K562 (cell line): ENCODE results near the gene SDHAF4. TPM values are rescaled to one million over a fixed set of nuclear protein-coding genes. Genes with fewer than 3 reads are reported as not detected.

Experiments
- ATAC-seq: fragments of 200-7000 bp; cut with Tn5 transposase; 3 replicates; pipeline ENCODE4 v1.9.1; 2020; ENCODE audit warnings: moderate library complexity
- BruUV-seq: library from RNA; stranded (reverse); fragments of 400-500 nt; replicated peaks from 2 replicates; lab custom pipeline; 2021; lab: Mats Ljungman, UMichigan
- CTCF ChIA-PET: fragments of 300-600 bp; formaldehyde crosslinking; extraction: SDS; loops from one replicate; lab custom pipeline; 2021; ENCODE audit warnings: low intra/inter-chr PET ratio; lab: Yijun Ruan, JAX
- POLR2A ChIA-PET: fragments of 300-600, 350-650 bp; sonication (Branson Sonifier 250); formaldehyde crosslinking; extraction: SDS; loops from one replicate; lab custom pipeline; 2021; ENCODE audit warnings: antibody characterized with exemption, inconsistent platforms; lab: Yijun Ruan, JAX
- DNase-seq, 4 experiments: peaks; one replicate each; pipeline versions ENCODE4 v3.0.0 to v3.0.0-alpha.2; 2011 to 2018; ENCODE audit warnings: low spot score in 3 of 4, mixed read lengths in 3 of 4; ENCODE audit errors: extremely low read depth in 1 of 4
- FAIRE-seq: peaks from 2 replicates; lab custom pipeline; 2011; peaks lifted over from hg19 to GRCh38; lab: Jason Lieb, UNC
- H2AFZ ChIP-seq: 2 replicates; pipeline ENCODE4 v1.6.0; 2011; ENCODE audit warnings: low read depth, low read length, control low read depth, inconsistent platforms
- H3K27ac ChIP-seq: fragments of 200-600 bp; 3 replicates; pipeline ENCODE4 v1.8.0; 2011; ENCODE audit warnings: low read depth, mild to moderate bottlenecking, control low read depth, inconsistent platforms, low read length, moderate library complexity, mixed read lengths; ENCODE audit errors: extremely low read depth
- H3K27me3 ChIP-seq, 2 experiments: fragments of 300-600 bp in 1 of 2; 2 replicates in 1 of 2; 3 replicates in 1 of 2; pipeline versions ENCODE4 v1.6.0 to v1.8.0; 2011; ENCODE audit warnings: inconsistent platforms in 2 of 2, low read length in 2 of 2, mild to moderate bottlenecking in 1 of 2, mixed read lengths in 1 of 2, moderate library complexity in 1 of 2; ENCODE audit not compliant: control insufficient read depth in 2 of 2, insufficient read depth in 2 of 2
- H3K36me3 ChIP-seq: fragments of 300-600 bp; 3 replicates; pipeline ENCODE4 v1.8.0; 2011; ENCODE audit warnings: mild to moderate bottlenecking, low read length, inconsistent platforms; ENCODE audit not compliant: control insufficient read depth, insufficient read depth
- H3K4me1 ChIP-seq, 2 experiments: fragments of 200-600 bp in 1 of 2; replicated peaks in 1 of 2; 2 replicates in 1 of 2; 3 replicates in 1 of 2; pipeline versions ENCODE4 v1.5.1 to v1.8.0; 2011; ENCODE audit warnings: inconsistent platforms in 2 of 2, low read length in 2 of 2, mild to moderate bottlenecking in 1 of 2, mixed read lengths in 1 of 2, moderate library complexity in 1 of 2; ENCODE audit not compliant: control insufficient read depth in 2 of 2, insufficient read depth in 2 of 2
- H3K4me2 ChIP-seq: 2 replicates; pipeline ENCODE4 v1.6.1; 2011; ENCODE audit warnings: low read length, control low read depth, inconsistent platforms, mixed read lengths; ENCODE audit not compliant: insufficient read depth
- H3K4me3 ChIP-seq: fragments of 200-600 bp; sonication (generic), shearing (Covaris generic); 2 replicates; pipeline ENCODE4 v1.5.1; 2016; ENCODE audit warnings: control low read depth, inconsistent platforms
- H3K79me2 ChIP-seq: fragments of 200-600 bp; 3 replicates; pipeline ENCODE4 v1.8.0; 2011; ENCODE audit warnings: low read length, inconsistent platforms; ENCODE audit not compliant: control insufficient read depth, insufficient read depth
- H3K9ac ChIP-seq, 2 experiments: 2 replicates each; pipeline versions ENCODE4 v1.6.0 to v1.6.1; 2011; ENCODE audit warnings: low read depth in 2 of 2, low read length in 2 of 2, control low read depth in 1 of 2, inconsistent platforms in 1 of 2, mild to moderate bottlenecking in 1 of 2, mixed read lengths in 1 of 2; ENCODE audit not compliant: insufficient read depth in 1 of 2
- H3K9me1 ChIP-seq: one replicate; pipeline ENCODE4 v1.6.0; 2011; ENCODE audit warnings: inconsistent platforms, mild to moderate bottlenecking, low read length, moderate library complexity; ENCODE audit not compliant: control insufficient read depth, insufficient read depth
- H3K9me3 ChIP-seq: replicated peaks from 2 replicates; pipeline ENCODE4 v1.5.1; 2011; ENCODE audit warnings: low read depth, low read length, inconsistent platforms; ENCODE audit not compliant: control insufficient read depth, insufficient read depth
- H4K20me1 ChIP-seq: replicated peaks from 2 replicates; pipeline ENCODE4 v1.6.1; 2011; ENCODE audit warnings: low read length, inconsistent platforms, mixed read lengths; ENCODE audit not compliant: control insufficient read depth, insufficient read depth
- BRCA1 ChIP-seq, 2 experiments: fragments of 450-650 bp in 1 of 2; sonication (generic) in 1 of 2; formaldehyde crosslinking in 1 of 2; IDR thresholded peaks; 2 replicates each; pipeline versions ENCODE4 v1.5.0 to v1.6.1; 2017 to 2020; ENCODE audit warnings: mild to moderate bottlenecking in 1 of 2, missing genetic modification reagents in 1 of 2
- CBFA2T3 ChIP-seq: fragments of 450-650 bp; IDR thresholded peaks from 2 replicates; pipeline ENCODE4 v1.6.1; 2017
- CC2D1A ChIP-seq: fragments of 450-650 bp; IDR thresholded peaks from 2 replicates; pipeline ENCODE4 v1.6.1; 2017; ENCODE audit warnings: mild to moderate bottlenecking
- CREBBP ChIP-seq: IDR thresholded peaks from one replicate; pipeline ENCODE4 v1.6.1; 2012; ENCODE audit warnings: low read depth, mild to moderate bottlenecking, control low read depth, inconsistent platforms, low read length
- FOXP4 ChIP-seq: sonication (generic); formaldehyde crosslinking; IDR thresholded peaks from 2 replicates; pipeline ENCODE4 v1.8.0; 2022; ENCODE audit warnings: mild to moderate bottlenecking, missing genetic modification reagents, borderline replicate concordance
- GATAD2A ChIP-seq: fragments of 450-650 bp; IDR thresholded peaks from 2 replicates; pipeline ENCODE4 v1.6.1; 2017
- HLTF ChIP-seq: fragments of 450-650 bp; IDR thresholded peaks from 2 replicates; pipeline ENCODE4 v1.6.1; 2016
- KLF1 ChIP-seq: fragments of 450-650 bp; IDR thresholded peaks from 2 replicates; pipeline ENCODE4 v1.6.1; 2016; ENCODE audit warnings: missing genetic modification characterization, missing compliant biosample characterization
- MTF1 ChIP-seq: fragments of 250-450 bp; sonication (Bioruptor Pico); IDR thresholded peaks from 2 replicates; pipeline ENCODE4 v1.9.0; 2021; ENCODE audit warnings: moderate library complexity, mild to moderate bottlenecking, inconsistent platforms, borderline replicate concordance
- MYC ChIP-seq, 2 experiments: fragments of 250-450 bp in 1 of 2; sonication (Bioruptor Pico) in 1 of 2; IDR thresholded peaks; 2 replicates each; pipeline versions ENCODE4 v1.5.1 to v1.6.1; 2012 to 2021; ENCODE audit warnings: low read depth in 2 of 2, borderline replicate concordance in 1 of 2, improper control_type of control experiment in 1 of 2, low read length in 1 of 2, mild to moderate bottlenecking in 1 of 2, moderate library complexity in 1 of 2
- NELFE ChIP-seq: IDR thresholded peaks from 2 replicates; pipeline ENCODE4 v1.6.1; 2011; ENCODE audit warnings: mild to moderate bottlenecking; ENCODE audit not compliant: insufficient read depth, insufficient read length
- POLR2H ChIP-seq: IDR thresholded peaks from 2 replicates; pipeline ENCODE4 v1.6.1; 2016; ENCODE audit warnings: missing genetic modification characterization, low read depth, mild to moderate bottlenecking, control low read depth, missing compliant biosample characterization, moderate library complexity
- PRPF4 ChIP-seq: fragments of 200-400 bp; formaldehyde crosslinking; IDR thresholded peaks from one replicate; pipeline ENCODE4 v1.6.1; 2017; ENCODE audit warnings: low read length, low read depth, mild to moderate bottlenecking; ENCODE audit not compliant: insufficient read depth, poor library complexity, severe bottlenecking
- TAL1 ChIP-seq: fragments of 450-650 bp; IDR thresholded peaks from 2 replicates; pipeline ENCODE4 v1.6.1; 2016; ENCODE audit warnings: mild to moderate bottlenecking
- TBL1XR1 ChIP-seq, 2 experiments: IDR thresholded peaks; 2 replicates each; pipeline ENCODE4 v1.6.1; 2012; ENCODE audit warnings: improper control_type of control experiment in 2 of 2, low read length in 2 of 2, mild to moderate bottlenecking in 1 of 2
- ZBTB7A ChIP-seq: IDR thresholded peaks from 2 replicates; pipeline ENCODE4 v1.6.1; 2011; ENCODE audit warnings: low read depth, mild to moderate bottlenecking, low read length, moderate library complexity, borderline replicate concordance; ENCODE audit not compliant: control insufficient read depth
- ZNF12 ChIP-seq: sonication (generic); formaldehyde crosslinking; IDR thresholded peaks from 2 replicates; pipeline ENCODE4 v1.4.0; 2020; ENCODE audit warnings: mild to moderate bottlenecking, missing genetic modification reagents
- ZNF23 ChIP-seq: fragments of 250-450 bp; sonication (Bioruptor Pico); IDR thresholded peaks from 2 replicates; pipeline ENCODE4 v1.4.0; 2020; ENCODE audit warnings: mild to moderate bottlenecking
- ZNF778 ChIP-seq: fragments of 450-650 bp; formaldehyde crosslinking; IDR thresholded peaks from 2 replicates; pipeline ENCODE4 v1.4.0; 2020; ENCODE audit warnings: mild to moderate bottlenecking, moderate library complexity
- ZSCAN32 ChIP-seq: fragments of 450-650 bp; formaldehyde crosslinking; IDR thresholded peaks from 2 replicates; pipeline ENCODE4 v1.4.0; 2020; ENCODE audit warnings: mild to moderate bottlenecking, moderate library complexity
- in situ Hi-C: fragments of 300-500 bp; cut with MboI; formaldehyde crosslinking; loops from 4 replicates; pipeline ENCODE4 v1.15.0; 2018; ENCODE audit warnings: inconsistent platforms, mixed read lengths
- intact Hi-C: fragments of 100-400 bp; cut with micrococcal nuclease; formaldehyde crosslinking; loops from 2 replicates; pipeline ENCODE4 v1.14.2; 2022
- polyA plus RNA-seq, 8 experiments: library from polyadenylated mRNA; depleted of rRNA in 4 of 8; stranded (reverse) in 5 of 8; unstranded in 3 of 8; fragments of >200 nt; fragmentation: Nextera tagmentation in 2 of 8; fragmentation: Illumina TruSeq in 1 of 8; extraction: Ambion mirVana in 2 of 8; extraction: Trizol in 1 of 8; gene quantifications; 2 replicates each; pipeline versions ENCODE4 v1.2.1 to v1.2.3, GENCODE V29; 2011 to 2014; ENCODE audit warnings: inconsistent platforms in 1 of 8, missing spikeins in 1 of 8
- total RNA-seq, 7 experiments: library from RNA; depleted of rRNA in 6 of 7; stranded (reverse); fragments of >200 nt in 6 of 7; fragmentation: Illumina TruSeq in 2 of 7; extraction: Trizol in 2 of 7; gene quantifications; 2 replicates each; pipeline versions ENCODE4 v1.2.1 to v1.2.3, GENCODE V29; 2011 to 2021; ENCODE audit warnings: low replicate concordance in 1 of 7

SDHAF4 gene
- total and polyA plus RNA-seq, 9 of the 15 experiments (the other 6 are each of a cell fraction or from before 2014, with no cell fraction given), result 3.5 to 12.0 (median 6.2) TPM

GRCh38 chr6:70590400-70590799 is 23.7 kb downstream of the SDHAF4 start:
- Histone ChIP-seq H3K27me3 (no peaks in the 10 kb centered on the region; a peak in 2 of 5 replicates), H3K27ac (no peak overlapping the region), H3K9me1 (no peaks in the 10 kb centered on the region), H3K36me3 (no peaks in the 10 kb centered on the region), H3K4me2 (no peak overlapping the region), H3K79me2 (no peaks in the 10 kb centered on the region), H3K9me3 (no peaks in the 10 kb centered on the region), H3K4me3 (no peak overlapping the region), H2AFZ (no peak overlapping the region), H3K4me1 (no peaks in the 10 kb centered on the region), H4K20me1 (no peaks in the 10 kb centered on the region), H3K9ac (no peak overlapping the region)
- POLR2A ChIA-PET, result interaction anchor here (0.9 to 1.5 kb wide), 2 partner anchors 9 to 10 kb away, joined by 3 read pairs; no protein-coding TSS in a partner anchor
- intact Hi-C loops (no loop called here), in situ Hi-C loops (no loop called here)
- CTCF ChIA-PET, result no interaction called here
- BruUV-seq, result no TSS peak
- DNase-seq, result no peak
- ATAC-seq, result no peak
- no peak for TF ChIP-seq PRPF4
- no peak for TF ChIP-seq ZNF23 (CRISPR knock-in tag)
- TF ChIP-seq ZNF12 (CRISPR knock-in tag), result no peak
- TF ChIP-seq KLF1 (tag), result no peak
- TF ChIP-seq ZNF778 (CRISPR knock-in tag), result no peak
- TF ChIP-seq TBL1XR1 (IDR thresholded peaks at IDR 0.05; ENCODE audit: low read length in 2 of 2), result no peak
- TF ChIP-seq HLTF, result no peak
- no peak for TF ChIP-seq MYC (IDR thresholded peaks at IDR 0.05; ENCODE audit: low read depth, low read length)
- no peak for TF ChIP-seq MYC (CRISPR knock-in tag; IDR thresholded peaks at IDR 0.05; ENCODE audit: borderline replicate concordance, low read depth)
- no peak for TF ChIP-seq BRCA1 (IDR thresholded peaks at IDR 0.05)
- no peak for TF ChIP-seq BRCA1 (CRISPR knock-in tag; IDR thresholded peaks at IDR 0.05)
- TF ChIP-seq CREBBP, result no peak
- TF ChIP-seq ZSCAN32 (CRISPR knock-in tag), result no peak
- TF ChIP-seq GATAD2A, result no peak
- no peak for TF ChIP-seq POLR2H (tag)
- no peak for TF ChIP-seq TAL1
- no peak for TF ChIP-seq ZBTB7A
- TF ChIP-seq CBFA2T3, result no peak
- no peak for TF ChIP-seq FOXP4 (CRISPR knock-in tag)
- no peak for TF ChIP-seq NELFE
- TF ChIP-seq CC2D1A, result no peak
- no peak for TF ChIP-seq MTF1
- FAIRE-seq, result no peak
